Tongue (tissue), 2 donors: ENCODE data around the gene ZNF853. TPM values are rescaled to one million over a fixed set of nuclear protein-coding genes. Genes with fewer than 3 reads are reported as not detected.

Experiments used
- DNase-seq: peaks from one replicate; pipeline ENCODE4 v3.0.0-alpha.2; 2015
- total RNA-seq: library from RNA; depleted of rRNA; stranded (reverse); fragments of >200 nt; gene quantifications from one replicate; pipeline ENCODE4 v1.2.3, GENCODE V29; 2014

Gene ZNF853
- total RNA-seq, 1 donor from 2014 or later = 26.1 TPM

- DNase-seq = peak; percentile 65
These were observed 21.5 kb downstream of the ZNF853 start, which contains the start of gene ZNF316 for GRCh38 chr7:6636741-6637543. Gene ZNF316, plus strand, starts transcription at chr7:6637318. Its CDS starts 5,092 bp downstream, at chr7:6642410.

- DNase-seq = peak; percentile 58
These were observed 22.3 kb downstream of the ZNF853 start for GRCh38 chr7:6637544-6638229.

- no peak for DNase-seq
These were observed 23.6 kb downstream of the ZNF853 start for GRCh38 chr7:6639032-6639431.

- no peak for DNase-seq
These were observed 24.2 kb downstream of the ZNF853 start for GRCh38 chr7:6639627-6640026.

- peak; percentile 22 for DNase-seq
These were observed 24.9 kb downstream of the ZNF853 start for GRCh38 chr7:6640246-6640721.

GRCh38 chr7:6641305-6642035 lies 26.1 kb downstream of the ZNF853 start:
- DNase-seq = no peak

GRCh38 chr7:6642239-6642839 lies 26.9 kb downstream of the ZNF853 start:
- DNase-seq = no peak

- no peak for DNase-seq
These were observed 27.6 kb downstream of the ZNF853 start for GRCh38 chr7:6642861-6643640.

- no peak for DNase-seq
These were observed 28.7 kb downstream of the ZNF853 start for GRCh38 chr7:6643915-6644625.

- DNase-seq = no peak
These were observed 29.3 kb downstream of the ZNF853 start for GRCh38 chr7:6644728-6645127.

GRCh38 chr7:6646465-6646864 lies 31.1 kb downstream of the ZNF853 start:
- no peak for DNase-seq

GRCh38 chr7:6647080-6647479 lies 31.7 kb downstream of the ZNF853 start:
- DNase-seq = no peak

- no peak for DNase-seq
These were observed 32.1 kb downstream of the ZNF853 start for GRCh38 chr7:6647541-6647940.

- no peak for DNase-seq
These were observed 32.8 kb downstream of the ZNF853 start for GRCh38 chr7:6648066-6648814.

- DNase-seq = no peak
These were observed 33.4 kb downstream of the ZNF853 start for GRCh38 chr7:6648815-6649104.

GRCh38 chr7:6649241-6649961 lies 34.0 kb downstream of the ZNF853 start:
- no peak for DNase-seq

- no peak for DNase-seq
These were observed 34.7 kb downstream of the ZNF853 start for GRCh38 chr7:6650086-6650485.

GRCh38 chr7:6650521-6651011 lies 35.2 kb downstream of the ZNF853 start:
- DNase-seq = no peak

GRCh38 chr7:6651851-6652445 lies 36.5 kb downstream of the ZNF853 start:
- no peak for DNase-seq
